ENCODE measurements around the gene BOK.

DNA sequence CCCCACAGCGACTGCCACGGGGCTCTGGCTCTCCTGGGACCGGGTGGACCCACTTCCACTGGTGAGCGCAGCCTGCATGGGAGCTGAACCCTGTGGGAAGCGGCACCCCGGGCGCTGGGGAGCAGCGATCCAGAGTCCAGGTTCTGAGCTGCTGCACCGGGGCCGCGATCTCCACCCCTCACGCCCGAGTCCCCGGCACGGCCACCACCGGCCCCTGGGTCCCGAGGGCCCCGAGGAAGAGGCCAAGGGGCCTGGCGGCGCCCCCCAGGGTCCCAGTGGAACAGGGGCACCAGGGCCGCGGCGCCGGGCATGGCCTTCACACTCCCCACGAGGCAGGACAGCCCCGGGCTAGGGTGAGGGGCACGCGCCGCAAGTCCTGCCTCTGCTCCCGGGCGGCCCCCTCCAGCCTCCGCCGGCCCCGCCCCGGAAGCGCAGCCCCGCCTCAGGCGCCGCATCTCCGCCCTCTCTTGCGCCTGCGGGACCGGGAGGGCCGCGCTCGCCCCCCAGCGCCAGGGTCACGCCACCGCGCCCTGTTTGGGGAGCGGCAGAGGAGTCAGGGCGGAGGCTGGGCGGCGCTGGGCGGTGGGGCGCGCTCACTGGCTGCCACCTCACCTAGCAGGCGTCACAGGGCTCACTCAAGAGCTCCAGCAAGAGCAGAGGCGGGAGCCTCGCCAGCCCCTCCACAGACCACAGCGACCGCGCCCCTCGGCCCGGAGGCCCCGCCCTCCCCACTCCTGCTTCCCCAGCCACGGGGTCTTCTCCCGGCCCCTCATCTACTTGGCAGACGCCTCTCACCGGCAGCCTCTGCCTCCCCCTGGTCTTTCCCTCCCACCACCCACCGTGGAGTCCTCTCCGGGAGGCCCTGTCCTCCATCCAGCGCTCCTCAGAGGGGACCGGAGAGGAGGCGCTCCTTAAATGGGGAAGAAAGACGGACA is 51.6 kb downstream of the BOK start:
- no peak for TF ChIP-seq TAF1 (IDR thresholded peaks at IDR 0.05; ENCODE audit: borderline replicate concordance, low read depth, low read length)
- peak; percentile 29; the same call in 1 of the 2 replicates for TF ChIP-seq POLR2A (IDR thresholded peaks at IDR 0.05; ENCODE audit: low read depth, low read length)
- TF ChIP-seq POLR2AphosphoS5 (IDR thresholded peaks at IDR 0.05; ENCODE audit: low read depth, low read length): no peak

Data from GM12892 (cell line).